ENCODE results near the gene IRF1. TPM values are rescaled to one million over a fixed set of nuclear protein-coding genes. Genes with fewer than 3 reads are reported as not detected.

The IRF1 gene
- total RNA-seq, 2 donors from 2014 or later: 10.1 to 15.8 TPM

GRCh38 chr5:132510076-132510475, 19.5 kb upstream of the IRF1 start:
- TF ChIP-seq, protein P1, sequence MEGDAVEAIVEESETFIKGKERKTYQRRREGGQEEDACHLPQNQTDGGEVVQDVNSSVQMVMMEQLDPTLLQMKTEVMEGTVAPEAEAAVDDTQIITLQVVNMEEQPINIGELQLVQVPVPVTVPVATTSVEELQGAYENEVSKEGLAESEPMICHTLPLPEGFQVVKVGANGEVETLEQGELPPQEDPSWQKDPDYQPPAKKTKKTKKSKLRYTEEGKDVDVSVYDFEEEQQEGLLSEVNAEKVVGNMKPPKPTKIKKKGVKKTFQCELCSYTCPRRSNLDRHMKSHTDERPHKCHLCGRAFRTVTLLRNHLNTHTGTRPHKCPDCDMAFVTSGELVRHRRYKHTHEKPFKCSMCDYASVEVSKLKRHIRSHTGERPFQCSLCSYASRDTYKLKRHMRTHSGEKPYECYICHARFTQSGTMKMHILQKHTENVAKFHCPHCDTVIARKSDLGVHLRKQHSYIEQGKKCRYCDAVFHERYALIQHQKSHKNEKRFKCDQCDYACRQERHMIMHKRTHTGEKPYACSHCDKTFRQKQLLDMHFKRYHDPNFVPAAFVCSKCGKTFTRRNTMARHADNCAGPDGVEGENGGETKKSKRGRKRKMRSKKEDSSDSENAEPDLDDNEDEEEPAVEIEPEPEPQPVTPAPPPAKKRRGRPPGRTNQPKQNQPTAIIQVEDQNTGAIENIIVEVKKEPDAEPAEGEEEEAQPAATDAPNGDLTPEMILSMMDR (IDR thresholded peaks at IDR 0.05): no peak
- H3K4me1 ChIP-seq: peaks cover 0 to 4% of the 10 kb centered on the region in 2 donors
- no peaks in the 10 kb centered on the region for H3K36me3 ChIP-seq
- H3K4me3 ChIP-seq: no peak overlapping the region
- H3K9me3 ChIP-seq: no peaks in the 10 kb centered on the region
- H3K27me3 ChIP-seq: no peaks in the 10 kb centered on the region
- no peak for DNase-seq (ENCODE audit: low spot score)
- no peak overlapping the region for H3K27ac ChIP-seq

DNA sequence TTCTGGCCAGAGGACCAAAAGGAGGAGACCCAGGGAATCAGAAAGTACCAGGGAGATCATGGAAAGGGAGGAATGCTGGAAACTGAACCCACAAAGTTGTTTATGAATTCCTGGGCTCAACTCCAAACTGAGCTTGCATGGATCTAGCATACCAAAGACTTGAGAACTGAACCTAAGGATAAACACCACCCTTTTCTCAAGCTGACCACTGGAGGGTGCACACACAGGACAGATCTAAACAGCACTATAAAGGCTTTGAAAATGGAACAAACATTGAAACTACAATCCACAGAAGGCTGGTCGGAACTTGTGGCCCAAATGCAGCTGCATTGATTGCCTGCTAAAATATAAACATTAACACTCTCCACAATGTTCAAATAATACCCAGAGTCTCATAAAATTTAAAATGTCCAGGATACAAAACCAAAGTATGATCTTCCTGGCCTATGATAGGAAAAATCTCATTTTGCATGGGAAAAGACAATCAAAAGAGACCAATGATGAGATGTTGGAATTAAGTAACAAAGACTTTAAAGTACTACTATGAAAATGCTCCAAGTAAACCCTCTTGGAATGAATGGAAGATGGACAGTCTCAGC, 15.6 kb upstream of the IRF1 start:
- no peak overlapping the region for H3K4me3 ChIP-seq
- H3K27ac ChIP-seq: no peak overlapping the region
- no peaks in the 10 kb centered on the region for H3K27me3 ChIP-seq
- TF ChIP-seq, protein P1 (IDR thresholded peaks at IDR 0.05): peak; percentile 32 to 54
- DNase-seq (ENCODE audit: low spot score): no peak
- no peaks in the 10 kb centered on the region for H3K36me3 ChIP-seq
- peaks cover 0 to 14% of the 10 kb centered on the region in 2 donors for H3K4me1 ChIP-seq
- no peaks in the 10 kb centered on the region for H3K9me3 ChIP-seq

DNA sequence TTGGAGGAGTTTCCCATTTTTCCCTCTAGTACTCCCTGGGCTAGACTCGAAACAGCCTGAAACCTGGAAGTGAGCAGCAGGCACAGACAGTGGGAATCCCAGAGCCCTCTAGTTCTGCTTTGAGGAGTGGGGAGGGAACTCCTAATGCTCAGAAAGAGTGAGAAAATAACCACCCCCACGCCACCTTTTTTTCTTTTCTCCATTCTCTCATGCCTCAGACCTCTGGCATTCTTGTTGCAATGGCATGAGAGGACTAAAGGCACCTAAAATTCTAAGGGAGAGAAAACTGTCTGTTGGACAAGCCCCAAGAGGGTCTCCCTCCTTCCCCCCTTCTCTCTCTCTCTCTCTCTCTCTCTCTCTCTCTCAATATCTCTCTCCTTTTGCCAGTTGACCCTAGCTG, 15.1 kb upstream of the IRF1 start:
- H3K27ac ChIP-seq: no peak overlapping the region
- H3K36me3 ChIP-seq: no peaks in the 10 kb centered on the region
- no peaks in the 10 kb centered on the region for H3K9me3 ChIP-seq
- no peak overlapping the region for H3K4me3 ChIP-seq
- TF ChIP-seq, protein P1 (IDR thresholded peaks at IDR 0.05): no peak
- DNase-seq (ENCODE audit: low spot score): no peak
- peaks cover 0 to 17% of the 10 kb centered on the region in 2 donors for H3K4me1 ChIP-seq
- no peaks in the 10 kb centered on the region for H3K27me3 ChIP-seq

DNA sequence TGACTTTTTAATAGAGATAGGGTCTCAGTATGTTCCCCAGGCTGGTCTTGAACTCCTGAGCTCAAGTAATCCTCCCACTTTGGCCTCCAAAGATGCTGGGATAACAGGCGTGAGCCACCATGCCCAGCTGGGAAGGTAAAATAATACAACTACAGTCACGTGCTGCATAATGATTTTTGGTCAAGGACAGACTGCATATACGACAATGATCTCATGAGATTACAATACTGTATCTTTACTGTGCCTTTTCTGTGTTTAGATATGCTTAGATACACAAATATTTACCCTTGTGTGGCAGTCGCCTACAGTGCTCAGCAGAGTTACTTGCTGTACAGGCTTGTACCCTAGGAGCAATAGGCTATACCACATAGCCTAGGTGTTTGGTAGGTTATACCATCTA, 14.2 kb upstream of the IRF1 start:
- no peak for DNase-seq (ENCODE audit: low spot score)
- Histone ChIP-seq H3K27ac (no peak overlapping the region), H3K4me3 (no peak overlapping the region), H3K36me3 (no peaks in the 10 kb centered on the region), H3K4me1 (peaks cover 0 to 17% of the 10 kb centered on the region in 2 donors), H3K27me3 (no peaks in the 10 kb centered on the region), H3K9me3 (no peaks in the 10 kb centered on the region)
- TF ChIP-seq, protein P1 (IDR thresholded peaks at IDR 0.05): no peak

- TF ChIP-seq, protein P1 (IDR thresholded peaks at IDR 0.05): no peak
- H3K9me3 ChIP-seq: no peaks in the 10 kb centered on the region
- DNase-seq (ENCODE audit: low spot score): no peak
- no peaks in the 10 kb centered on the region for H3K27me3 ChIP-seq
- no peak overlapping the region for H3K27ac ChIP-seq
- no peak overlapping the region for H3K4me3 ChIP-seq
- no peaks in the 10 kb centered on the region for H3K36me3 ChIP-seq
- peaks cover 0 to 17% of the 10 kb centered on the region in 2 donors for H3K4me1 ChIP-seq
Observed at GRCh38 chr5:132503244-132503643, 12.7 kb upstream of the IRF1 start.

Data from right atrium auricular region (tissue), 2 donors.